Endothelial cell of umbilical vein (primary cell): Measurements from ENCODE around the gene IGFL2. TPM values are rescaled to one million over a fixed set of nuclear protein-coding genes. Genes with fewer than 3 reads are reported as not detected.

Experiments used
- BruUV-seq: library from RNA; stranded (reverse); fragments of 400-500 nt; replicated peaks from 2 replicates; lab custom pipeline; 2021; lab: Mats Ljungman, UMichigan
- CTCF ChIA-PET: fragments of 300-600, 350-600 bp; sonication (Branson Sonifier 250); formaldehyde crosslinking; loops from one replicate; lab custom pipeline; 2021; ENCODE audit warnings: antibody characterized with exemption, inconsistent platforms; lab: Charles Lee
- POLR2A ChIA-PET: fragments of 300-600, 350-600 bp; sonication (Branson Sonifier 250); formaldehyde crosslinking; loops from one replicate; lab custom pipeline; 2021; ENCODE audit warnings: antibody characterized with exemption, inconsistent platforms; lab: Charles Lee
- DNase-seq: peaks from one replicate; pipeline ENCODE4 v3.0.0-alpha.2; 2011; ENCODE audit warnings: low read depth, low spot score
- FAIRE-seq: peaks from 2 replicates; lab custom pipeline; 2011; peaks lifted over from hg19 to GRCh38; lab: Jason Lieb, UNC
- H2AFZ ChIP-seq: 2 replicates; pipeline ENCODE4 v1.6.0; 2012; ENCODE audit warnings: low read depth, low read length, control low read depth, inconsistent platforms
- H3K27ac ChIP-seq: 2 replicates; pipeline ENCODE4 v1.5.1; 2011; ENCODE audit warnings: low read depth, mild to moderate bottlenecking, control low read depth, low read length, moderate library complexity; ENCODE audit not compliant: insufficient read depth
- H3K27me3 ChIP-seq, 2 experiments: 2 replicates each; pipeline versions ENCODE4 v1.6.0 to v1.6.1; 2011; ENCODE audit warnings: low read length in 2 of 2, mixed read lengths in 1 of 2; ENCODE audit not compliant: control insufficient read depth in 2 of 2, insufficient read depth in 2 of 2
- H3K36me3 ChIP-seq, 2 experiments: 2 replicates in 1 of 2; 3 replicates in 1 of 2; pipeline ENCODE4 v1.5.1; 2011; ENCODE audit warnings: low read length in 2 of 2, mild to moderate bottlenecking in 1 of 2, moderate library complexity in 1 of 2; ENCODE audit not compliant: control insufficient read depth in 2 of 2, insufficient read depth in 2 of 2; ENCODE audit errors: extremely low read depth in 1 of 2
- H3K4me1 ChIP-seq: 3 replicates; pipeline ENCODE4 v1.5.1; 2011; ENCODE audit warnings: mild to moderate bottlenecking, low read length; ENCODE audit not compliant: control insufficient read depth, insufficient read depth; ENCODE audit errors: extremely low read depth
- H3K4me2 ChIP-seq: 2 replicates; pipeline ENCODE4 v1.6.1; 2011; ENCODE audit warnings: low read length, control low read depth, mixed read lengths; ENCODE audit not compliant: insufficient read depth
- H3K4me3 ChIP-seq, 3 experiments: fragments of 200-600 bp in 1 of 3; sonication (generic), shearing (Covaris generic) in 1 of 3; replicated peaks in 1 of 3; 2 replicates each; pipeline ENCODE4 v1.5.1; 2011 to 2016; ENCODE audit warnings: control low read depth in 3 of 3, low read length in 3 of 3, mild to moderate bottlenecking in 2 of 3, inconsistent platforms in 1 of 3, low read depth in 1 of 3, moderate library complexity in 1 of 3; ENCODE audit not compliant: insufficient read depth in 1 of 3
- H3K79me2 ChIP-seq: 2 replicates; pipeline ENCODE4 v1.6.0; 2012; ENCODE audit warnings: low read length, inconsistent platforms; ENCODE audit not compliant: control insufficient read depth, insufficient read depth
- H3K9ac ChIP-seq: replicated peaks from 2 replicates; pipeline ENCODE3; 2011; ENCODE audit warnings: low read length, control low read depth; ENCODE audit not compliant: insufficient read depth; ENCODE audit errors: extremely low read depth
- H3K9me1 ChIP-seq: replicated peaks from 3 replicates; pipeline ENCODE4 v1.6.0; 2011; ENCODE audit warnings: mild to moderate bottlenecking, low read length; ENCODE audit not compliant: control insufficient read depth, insufficient read depth; ENCODE audit errors: extremely low read depth
- H3K9me3 ChIP-seq: replicated peaks from 2 replicates; pipeline ENCODE4 v1.5.1; 2012; ENCODE audit warnings: low read length, inconsistent platforms; ENCODE audit not compliant: control insufficient read depth, insufficient read depth
- H4K20me1 ChIP-seq: replicated peaks from 2 replicates; pipeline ENCODE3; 2011; ENCODE audit warnings: mild to moderate bottlenecking, low read length; ENCODE audit not compliant: control insufficient read depth, insufficient read depth; ENCODE audit errors: extremely low read depth
- EZH2 ChIP-seq: IDR thresholded peaks from 2 replicates; pipeline ENCODE4 v1.6.1; 2012; ENCODE audit warnings: borderline replicate concordance, low read depth, mild to moderate bottlenecking, moderate library complexity, low read length, inconsistent platforms; ENCODE audit not compliant: severe bottlenecking
- FOS ChIP-seq: IDR thresholded peaks from 2 replicates; pipeline ENCODE4 v1.6.1; 2011; ENCODE audit warnings: mild to moderate bottlenecking, low read length, moderate library complexity, borderline replicate concordance; ENCODE audit not compliant: insufficient read depth
- MYC ChIP-seq: IDR thresholded peaks from one replicate; pipeline ENCODE4 v1.6.1; 2011; ENCODE audit warnings: mild to moderate bottlenecking, low read depth, low read length
- POLR2AphosphoS5 ChIP-seq: IDR thresholded peaks from 2 replicates; pipeline ENCODE4 v1.6.1; 2012; ENCODE audit warnings: low read depth, mild to moderate bottlenecking, control low read depth, low read length, moderate library complexity; ENCODE audit not compliant: insufficient read depth
- dilution Hi-C: fragments of 300-500 bp; cut with MboI; formaldehyde crosslinking; loops from one replicate; pipeline ENCODE4 v1.15.0; 2019; ENCODE audit warnings: low sequenced_read_pairs; ENCODE audit not compliant: extremely low pct_ligation_motif_present
- intact Hi-C: fragments of 100-400 bp; cut with micrococcal nuclease; formaldehyde crosslinking; loops from one replicate; pipeline ENCODE4 v1.10.0; 2022
- polyA plus RNA-seq, 4 experiments: library from polyadenylated mRNA; depleted of rRNA in 3 of 4; stranded (reverse) in 3 of 4; unstranded in 1 of 4; fragments of >200 nt; gene quantifications; 2 replicates each; pipeline versions ENCODE4 v1.2.1 to v1.2.3, GENCODE V29; 2011 to 2012; ENCODE audit warnings: missing spikeins in 1 of 4
- total RNA-seq: library from RNA; stranded (reverse); gene quantifications from 2 replicates; pipeline ENCODE4 v1.2.3, GENCODE V29; 2021

Gene IGFL2
- total and polyA plus RNA-seq, 2 donors (not counting 3 experiments of a cell fraction or from before 2014, with no cell fraction given) = not detected

DNA sequence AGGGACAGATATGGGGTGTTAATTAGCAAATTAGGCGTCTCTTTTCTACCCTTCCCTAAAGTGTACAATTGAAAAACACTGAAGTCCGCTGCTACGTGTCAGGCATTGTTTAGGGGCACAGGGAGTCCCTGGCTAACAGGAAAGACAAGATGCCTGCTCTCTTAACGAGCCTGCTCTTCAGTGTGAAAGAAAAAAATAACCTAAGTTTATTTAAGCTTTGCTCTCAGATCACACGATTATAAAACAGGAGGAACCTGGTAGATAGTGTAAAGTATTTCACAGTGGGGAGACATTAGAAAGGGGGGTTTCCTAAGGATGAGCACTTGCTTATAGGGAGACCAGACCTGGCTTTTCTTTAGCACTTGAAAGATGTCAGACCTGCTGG lies 38.7 kb downstream of the IGFL2 start:
- Histone ChIP-seq H3K27me3 (peaks cover 6 to 16% of the 10 kb centered on the region in 2 experiments), H3K4me1 (no peaks in the 10 kb centered on the region), H3K9me1 (no peaks in the 10 kb centered on the region), H2AFZ (no peak overlapping the region), H3K36me3 (no peaks in the 10 kb centered on the region), H3K4me3 (no peak overlapping the region), H3K27ac (no peak overlapping the region), H3K79me2 (no peaks in the 10 kb centered on the region), H4K20me1 (no peaks in the 10 kb centered on the region), H3K9me3 (no peaks in the 10 kb centered on the region), H3K4me2 (no peak overlapping the region), H3K9ac (no peak overlapping the region)
- TF ChIP-seq POLR2AphosphoS5 (no peak), MYC (no peak)
- dilution Hi-C loops (no loop called here), intact Hi-C loops (no loop called here)
- DNase-seq (no peak), FAIRE-seq (no peak)
- CTCF ChIA-PET = interaction anchor here (0.7 to 0.9 kb wide), 2 partner anchors 104 to 158 kb away, joined by 4 read pairs; no protein-coding TSS in a partner anchor
- POLR2A ChIA-PET = no interaction called here
- BruUV-seq = no TSS peak

- no TSS peak for BruUV-seq
- Histone ChIP-seq H3K9ac (no peak overlapping the region), H3K27me3 (peaks cover 3 to 21% of the 10 kb centered on the region in 2 experiments), H3K4me3 (no peak overlapping the region), H3K79me2 (no peaks in the 10 kb centered on the region), H4K20me1 (no peaks in the 10 kb centered on the region), H3K4me1 (no peaks in the 10 kb centered on the region), H3K36me3 (no peaks in the 10 kb centered on the region), H3K9me1 (no peaks in the 10 kb centered on the region), H3K9me3 (no peaks in the 10 kb centered on the region), H3K4me2 (no peak overlapping the region), H2AFZ (no peak overlapping the region), H3K27ac (no peak overlapping the region)
- ChIA-PET POLR2A (no interaction called here), CTCF (interaction anchor here (0.6 to 5.3 kb wide), 30 partner anchors 11 to 238 kb away, joined by 3 to 199 read pairs (median 4); partner anchors contain the start of gene IGFL1)
- DNase-seq (no peak), FAIRE-seq (no peak)
- TF ChIP-seq FOS (no peak), MYC (no peak), POLR2AphosphoS5 (no peak), EZH2 (no peak)
- intact Hi-C loops = loop anchor here (1.0 to 2.0 kb wide), 4 partner anchors 75 to 161 kb away; no protein-coding TSS in a partner anchor
- dilution Hi-C loops = no loop called here
Observed at GRCh38 chr19:46189971-46190888, 42.2 kb downstream of the IGFL2 start.
